HG03354 (cell line): ENCODE data around the gene TSPAN15.
"Not testable (repeated sequence)": the region's sequence is repeated elsewhere in the genome, so short reads cannot be mapped to it uniquely, and the experiment has no call there.

Source experiments
- ATAC-seq: cut with Tn5 transposase; IDR thresholded peaks from one replicate; pipeline ENCODE4 v1.9.1; 2021; ENCODE audit warnings: mild to moderate bottlenecking; ENCODE audit not compliant: unreplicated experiment, poor library complexity, severe bottlenecking

Gene TSPAN15

DNA sequence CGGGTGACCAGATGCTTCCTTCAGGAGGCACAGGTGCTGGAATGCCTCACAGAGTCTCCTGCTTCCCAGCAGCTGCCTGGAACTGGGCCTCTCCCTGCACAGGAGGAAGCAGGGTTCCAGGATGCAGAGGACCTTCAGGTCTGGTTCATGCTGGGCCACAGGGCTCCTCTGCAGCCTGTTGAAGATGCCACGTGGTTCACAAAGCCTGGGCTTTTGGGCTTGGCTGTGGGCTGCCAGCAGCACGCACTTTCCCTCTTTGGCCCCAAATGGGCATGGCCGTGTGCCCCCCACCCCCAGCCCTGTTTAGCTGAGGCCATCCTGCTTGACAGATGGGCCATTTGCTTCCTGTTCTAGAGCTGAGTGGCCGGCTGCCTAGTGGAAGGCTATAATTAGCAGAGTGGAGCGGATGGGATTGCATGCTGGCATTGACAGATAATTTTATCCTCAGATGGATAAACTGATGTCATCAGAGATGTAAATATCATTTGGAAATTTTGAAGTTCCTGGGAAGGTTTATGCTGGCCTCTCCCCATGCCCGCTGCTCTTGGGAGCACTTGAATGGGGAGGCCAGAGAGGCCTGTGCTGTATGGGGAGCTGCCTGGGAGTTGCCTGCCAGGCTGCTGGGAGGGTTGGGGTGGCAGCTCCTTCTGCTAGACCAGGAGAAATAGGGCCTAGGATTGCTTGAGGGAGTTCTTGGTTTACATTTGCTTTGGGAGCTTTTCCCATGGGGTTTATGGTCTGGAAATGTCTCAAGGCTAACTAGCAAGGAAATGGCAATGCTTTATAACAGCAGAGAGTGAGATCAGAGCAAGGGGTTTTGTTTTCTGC, 28.2 kb downstream of the TSPAN15 start:
- ATAC-seq = no peak

- ATAC-seq = no peak
Observed at GRCh38 chr10:69480068-69480412, 28.8 kb downstream of the TSPAN15 start.

- no peak for ATAC-seq
Observed at GRCh38 chr10:69481305-69481704, 30.0 kb downstream of the TSPAN15 start.

DNA sequence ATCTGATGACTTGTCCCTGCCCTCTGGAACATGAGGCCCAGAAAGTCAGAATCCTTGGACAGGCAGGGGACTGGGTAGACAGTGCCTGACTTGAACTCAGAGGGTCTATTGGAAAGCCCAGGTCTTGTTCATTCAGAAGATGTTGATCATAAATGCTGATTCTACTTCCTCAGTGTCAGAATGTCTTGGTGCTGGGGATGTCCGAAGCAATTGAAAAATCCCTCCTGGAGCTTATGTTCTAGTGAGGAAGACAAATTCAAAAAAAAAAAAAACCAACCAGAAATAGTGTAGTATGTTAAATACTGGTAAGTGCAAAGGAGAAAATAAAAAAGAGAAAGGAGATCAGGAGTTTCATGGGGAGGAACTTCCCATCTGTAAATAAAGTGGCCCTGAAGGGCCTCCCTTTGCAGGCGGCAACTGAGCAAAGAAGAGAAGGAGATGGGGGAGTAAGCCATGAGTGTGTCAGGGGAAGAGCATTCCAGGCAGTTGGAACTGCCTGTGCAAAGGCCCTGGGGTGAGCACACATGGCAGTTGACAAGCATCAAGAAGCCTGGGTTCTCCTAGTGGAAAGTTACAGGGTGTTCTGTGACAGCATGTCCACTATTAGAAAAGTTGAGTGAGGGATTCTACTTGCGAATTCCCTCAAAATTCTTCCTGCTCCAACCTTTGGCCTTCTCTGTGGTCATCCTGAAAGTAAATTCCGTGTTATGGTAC, 30.7 kb downstream of the TSPAN15 start:
- no peak for ATAC-seq

GRCh38 chr10:69483963-69484362, 32.7 kb downstream of the TSPAN15 start:
- ATAC-seq = no peak

- ATAC-seq = no peak
Observed at GRCh38 chr10:69484736-69485135, 33.5 kb downstream of the TSPAN15 start.

DNA sequence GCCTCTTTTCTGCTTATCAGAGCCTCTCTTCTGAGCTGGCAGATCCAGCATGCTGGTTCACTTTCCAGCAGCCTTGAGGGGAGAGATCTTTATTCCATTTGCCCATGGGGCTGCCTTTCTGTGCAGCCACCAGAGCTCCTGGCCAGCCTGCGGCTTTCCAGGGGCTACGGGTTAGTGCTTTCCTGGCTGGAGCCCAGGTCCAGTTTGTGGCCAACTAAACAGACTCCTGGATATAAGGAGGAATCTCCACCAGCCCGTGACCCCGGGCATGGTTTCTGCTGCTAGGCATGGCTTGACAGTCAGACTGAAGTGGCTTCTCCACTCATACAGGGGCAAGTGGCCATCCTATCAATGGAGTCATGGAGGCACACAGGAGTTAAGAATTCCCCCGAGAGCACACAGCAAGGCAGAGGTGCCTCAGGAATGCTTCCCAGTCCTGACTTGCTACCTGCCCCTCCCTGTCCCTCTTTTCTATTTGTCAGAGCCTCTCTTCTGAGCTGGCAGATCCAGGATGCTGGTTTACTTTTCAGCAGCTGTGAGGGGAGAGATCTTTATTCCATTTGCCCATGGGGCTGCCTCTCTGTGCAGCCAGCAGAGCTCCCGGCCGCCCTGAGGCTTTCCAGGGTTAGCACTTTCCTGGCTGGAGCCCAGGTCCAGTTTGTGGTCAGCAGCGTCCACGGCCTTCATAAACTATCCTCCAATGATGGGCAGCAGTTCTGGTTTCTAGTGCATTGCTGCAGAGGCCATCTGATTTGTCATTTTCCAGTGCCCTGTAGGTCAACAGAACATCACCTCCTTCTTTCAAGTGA, 35.9 kb downstream of the TSPAN15 start:
- no peak for ATAC-seq

DNA sequence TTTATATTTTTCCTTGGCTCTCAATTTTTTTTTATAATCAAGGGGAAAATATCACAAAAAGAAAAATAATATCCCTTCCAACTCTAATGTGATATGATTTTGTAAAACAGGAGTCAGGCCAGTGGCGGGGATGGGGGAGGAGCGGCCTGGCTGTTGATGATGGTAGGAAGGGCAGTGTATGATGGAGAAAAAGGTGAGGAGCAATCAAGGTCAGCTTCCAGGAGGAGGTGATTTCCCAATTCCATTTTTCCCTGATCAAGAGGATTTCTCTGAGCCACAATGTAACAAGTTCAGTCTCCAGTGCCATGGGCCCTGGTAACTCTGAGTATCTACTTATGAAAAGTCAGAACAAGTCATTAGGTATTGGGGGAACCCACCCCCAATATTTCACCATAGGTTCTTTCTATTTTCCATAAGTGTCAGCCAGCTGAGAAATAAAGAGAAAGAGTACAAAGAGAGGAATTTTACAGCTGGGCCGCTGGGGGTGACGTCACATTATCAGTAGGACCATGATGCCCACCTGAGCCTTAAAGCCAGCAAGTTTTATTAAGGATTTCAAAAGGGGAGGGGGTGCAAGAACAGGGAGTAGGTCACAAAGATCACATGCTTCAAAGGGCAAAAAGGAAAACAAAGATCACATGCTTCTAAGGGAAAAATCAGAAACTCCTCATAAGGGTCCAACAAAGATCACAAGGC, 37.0 kb downstream of the TSPAN15 start:
- ATAC-seq = not testable (repeated sequence)

GRCh38 chr10:69488856-69489255, 37.6 kb downstream of the TSPAN15 start:
- ATAC-seq = not testable (repeated sequence)

DNA sequence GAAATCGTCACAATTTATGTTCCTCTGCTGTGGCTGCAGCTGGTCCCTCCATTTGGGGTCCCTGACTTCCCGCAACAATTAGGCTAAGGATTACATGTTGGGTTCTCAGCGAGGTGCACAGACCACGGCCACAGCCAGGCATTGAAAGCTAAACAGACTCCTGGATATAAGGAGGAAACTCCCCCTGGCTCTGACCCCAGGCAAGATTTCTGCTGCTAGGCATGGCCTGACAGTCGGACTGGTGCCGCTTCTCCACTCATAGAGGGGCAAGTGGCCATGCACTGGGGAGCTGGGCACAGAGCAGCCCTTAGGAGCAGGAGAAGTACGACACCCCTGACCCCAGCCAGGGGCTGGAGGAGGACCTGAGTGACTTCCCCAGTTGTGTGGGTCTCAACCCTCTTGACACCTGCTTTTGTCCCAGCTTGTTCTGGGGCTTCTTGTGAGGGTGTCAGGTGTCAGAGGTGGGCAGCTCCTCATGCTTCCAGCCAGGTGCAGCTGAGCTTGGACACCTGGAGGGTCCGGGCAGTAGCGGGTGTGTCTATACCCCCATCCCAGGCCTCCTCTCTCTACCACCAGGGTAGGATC, 38.3 kb downstream of the TSPAN15 start:
- no peak for ATAC-seq

DNA sequence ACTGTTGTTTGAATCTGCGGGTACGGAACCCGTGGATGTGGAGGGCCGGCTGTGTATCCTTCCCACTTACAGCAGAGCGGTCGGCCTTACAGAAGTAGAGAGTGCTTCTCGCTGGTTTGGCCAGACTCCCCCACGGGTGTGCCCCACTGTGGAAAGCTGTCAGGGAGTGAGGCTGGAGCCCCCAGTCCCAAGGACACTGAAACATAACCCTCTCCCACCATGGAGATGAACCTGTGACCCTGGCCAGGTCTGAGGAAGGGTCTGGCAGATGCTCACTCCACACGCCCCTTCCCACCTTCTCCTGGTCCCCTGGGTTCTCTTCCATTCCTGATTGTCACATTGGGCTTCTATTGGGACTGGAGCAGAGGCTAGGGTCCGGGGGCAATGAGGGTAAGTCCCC, 39.6 kb downstream of the TSPAN15 start:
- ATAC-seq = no peak

DNA sequence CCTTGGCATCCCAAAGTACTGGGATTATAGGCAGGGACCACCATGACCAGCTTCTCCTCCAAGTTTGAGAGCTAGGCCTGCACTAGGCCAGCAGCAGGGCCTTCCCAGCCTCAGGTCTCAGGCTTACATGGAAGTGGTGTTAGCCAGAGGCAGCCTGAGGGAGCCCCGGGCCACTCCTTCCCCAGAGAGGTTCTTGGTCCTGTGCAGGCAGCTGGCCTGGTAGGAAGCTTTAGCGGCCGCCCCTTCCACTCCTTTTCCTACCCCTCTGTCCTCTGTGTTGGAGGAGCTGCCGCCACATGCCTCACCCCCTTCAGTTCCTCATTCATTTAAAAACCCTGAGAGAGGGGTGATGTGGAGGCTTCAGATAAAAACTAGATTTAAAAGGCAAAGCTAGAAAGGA, 40.3 kb downstream of the TSPAN15 start:
- ATAC-seq = no peak

GRCh38 chr10:69492091-69492745, 41.0 kb downstream of the TSPAN15 start:
- ATAC-seq = no peak

DNA sequence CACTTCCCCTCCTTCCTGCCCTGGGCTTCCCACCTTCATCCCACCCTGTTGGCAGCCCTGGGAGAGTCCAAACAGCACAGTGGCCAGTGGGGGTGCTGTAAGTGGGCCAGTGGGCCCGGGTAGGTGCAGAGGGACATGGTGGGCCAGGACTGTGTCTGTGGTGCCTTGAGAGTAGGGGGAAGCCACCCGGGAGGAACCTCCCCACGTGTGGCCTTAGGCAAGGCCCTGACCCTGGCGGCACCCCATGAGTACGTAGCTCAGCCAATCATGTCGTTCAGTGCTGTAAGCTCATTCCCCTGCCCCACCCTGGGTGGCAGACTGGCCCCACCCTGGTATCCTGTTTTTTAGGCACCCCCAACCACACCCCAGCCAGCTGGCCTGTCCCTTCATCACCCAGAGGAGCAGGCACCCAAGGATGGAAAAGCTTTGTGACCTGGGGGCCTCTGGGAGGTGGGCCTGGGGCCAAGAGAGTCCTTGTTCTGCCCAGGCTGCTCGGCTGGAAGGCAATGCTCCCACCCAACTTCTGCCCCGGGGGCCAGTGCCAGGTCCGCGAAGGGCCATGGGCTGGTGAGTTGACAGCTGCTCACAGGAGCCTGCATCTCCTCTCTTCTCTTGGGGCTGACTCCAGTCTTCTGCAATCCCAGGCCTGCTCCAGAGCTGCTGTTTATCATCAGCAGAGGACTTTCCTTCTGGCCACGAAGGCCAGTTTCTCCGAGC, 41.6 kb downstream of the TSPAN15 start:
- no peak for ATAC-seq

DNA sequence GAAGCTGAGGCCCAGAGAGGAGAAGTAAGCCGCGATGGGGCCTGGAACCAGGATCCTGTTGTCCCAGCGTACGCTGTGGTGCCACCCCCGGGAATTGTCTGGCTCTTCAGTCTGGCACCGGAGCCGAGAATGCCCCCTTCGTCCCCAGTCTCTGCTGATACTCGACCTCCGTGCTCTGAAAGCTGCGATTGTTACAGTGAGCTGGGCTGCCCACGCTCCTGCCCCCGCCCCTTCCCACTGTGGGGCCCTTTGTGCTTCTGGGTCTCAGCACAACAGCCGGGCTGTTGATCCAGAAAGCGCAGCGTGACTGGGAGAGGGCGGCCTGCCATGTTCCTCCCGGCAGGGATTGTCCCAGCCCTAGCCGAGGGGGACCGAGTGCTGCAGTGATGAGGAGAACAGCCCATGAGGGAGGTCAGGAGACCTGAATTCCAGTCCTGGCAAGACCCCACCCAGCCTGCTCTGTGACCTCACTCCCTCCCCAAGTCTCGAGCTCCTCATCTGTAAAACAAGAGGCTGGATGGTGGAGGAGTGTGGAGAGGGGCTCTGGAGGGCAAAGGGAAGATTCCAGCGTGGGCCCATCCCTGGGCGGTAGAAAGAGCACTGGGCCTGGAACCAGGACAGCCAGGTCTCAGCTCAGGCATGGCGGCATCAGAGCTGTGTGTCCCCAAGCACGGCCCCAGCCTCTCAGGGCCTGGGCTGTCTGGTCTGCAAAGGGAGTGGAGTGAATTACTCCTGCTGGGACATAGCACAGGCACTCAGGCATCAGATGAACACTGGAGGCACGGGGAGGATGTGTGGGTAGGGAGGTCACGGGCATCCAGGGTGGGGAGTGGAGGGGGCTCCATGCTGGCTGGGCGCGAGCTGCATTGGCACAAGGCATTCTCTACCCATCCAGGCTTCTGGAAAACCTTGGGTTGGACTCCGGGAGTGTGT, 43.6 kb downstream of the TSPAN15 start:
- ATAC-seq = no peak

DNA sequence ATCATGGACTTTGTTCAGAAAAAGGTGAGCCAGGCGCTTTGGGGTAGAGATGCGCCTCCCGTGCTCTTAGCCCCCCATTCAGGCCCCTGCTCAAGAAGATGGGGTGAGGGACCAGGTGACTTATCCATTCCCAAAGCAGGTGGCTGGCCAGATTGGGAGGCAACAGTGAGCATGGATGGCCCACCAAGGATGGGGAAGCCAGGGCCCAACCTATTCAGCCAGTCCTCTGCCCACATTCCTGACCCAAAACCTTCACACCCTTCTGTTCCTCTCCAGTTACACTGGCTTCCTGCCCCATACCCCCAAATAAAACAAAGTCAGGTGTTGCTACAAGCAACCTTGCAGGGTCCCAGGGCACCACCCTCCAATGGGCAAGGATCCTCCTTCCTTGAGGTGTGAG, 44.4 kb downstream of the TSPAN15 start:
- no peak for ATAC-seq
